ENCODE results near the gene SLC7A9.

GRCh38 chr19:32914879-32915660 is 45.5 kb upstream of the SLC7A9 start:
- no peak for TF ChIP-seq CTCF (conservative IDR thresholded peaks at IDR 0.05; ENCODE audit: low read depth in 2 of 2)
- no peak for TF ChIP-seq CREB1 (CRISPR knock-in tag; IDR thresholded peaks at IDR 0.05; ENCODE audit: low read depth)
- no peak for TF ChIP-seq EZH2phosphoT487 (IDR thresholded peaks at IDR 0.05; ENCODE audit: unreplicated experiment)

Data from GM23338 (cell line).